Neural crest cell (in vitro differentiated cells): Measurements from ENCODE around the gene LRMDA. TPM values are rescaled to one million over a fixed set of nuclear protein-coding genes. Genes with fewer than 3 reads are reported as not detected.

Experiments
- DNase-seq: peaks from one replicate; pipeline ENCODE4 v3.0.0; 2021; ENCODE audit warnings: low read depth, mixed read lengths, low spot score
- H3K27ac Mint-ChIP-seq: one replicate; pipeline ENCODE4 v1.8.0; 2021; ENCODE audit warnings: mild to moderate bottlenecking, mixed read lengths; ENCODE audit not compliant: unreplicated experiment
- H3K27me3 Mint-ChIP-seq: 2 replicates; pipeline ENCODE4 v1.8.0; 2021; ENCODE audit warnings: low read depth, mild to moderate bottlenecking, mixed read lengths
- H3K36me3 Mint-ChIP-seq: 2 replicates; pipeline ENCODE4 v1.8.0; 2021; ENCODE audit warnings: low read depth, mild to moderate bottlenecking, mixed read lengths
- H3K4me1 Mint-ChIP-seq: 2 replicates; pipeline ENCODE4 v1.8.0; 2021; ENCODE audit warnings: mixed read lengths
- H3K4me3 Mint-ChIP-seq: one replicate; pipeline ENCODE4 v1.8.0; 2021; ENCODE audit warnings: mild to moderate bottlenecking, mixed read lengths
- H3K9me3 Mint-ChIP-seq: 2 replicates; pipeline ENCODE4 v1.8.0; 2021; ENCODE audit warnings: mixed read lengths
- CTCF ChIP-seq: fragments of 200-600 bp; sonication (generic); conservative IDR thresholded peaks from 2 replicates; pipeline ENCODE4 v1.5.0; 2021; ENCODE audit warnings: antibody characterized with exemption, mild to moderate bottlenecking
- total RNA-seq: library from RNA; stranded (reverse); gene quantifications from 2 replicates; pipeline ENCODE4 v1.2.1, GENCODE V29; 2021

Gene LRMDA
- total RNA-seq, 1 donor from 2014 or later, result 3.1 TPM

- DNase-seq, result no peak
- Mint-ChIP-seq H3K9me3 (no peaks in the 10 kb centered on the region), H3K36me3 (no peaks in the 10 kb centered on the region), H3K4me1 (peaks cover 15% of the 10 kb centered on the region), H3K4me3 (no peak overlapping the region), H3K27me3 (peaks cover 9% of the 10 kb centered on the region), H3K27ac (no peak overlapping the region)
- TF ChIP-seq CTCF, result no peak
These were observed 212.7 kb downstream of the LRMDA start for GRCh38 chr10:75643944-75644692.

GRCh38 chr10:75645704-75646103 lies 214.3 kb downstream of the LRMDA start:
- Mint-ChIP-seq H3K9me3 (peaks cover 2% of the 10 kb centered on the region), H3K4me1 (peaks cover 20% of the 10 kb centered on the region), H3K36me3 (no peaks in the 10 kb centered on the region), H3K27me3 (peaks cover 3% of the 10 kb centered on the region), H3K27ac (peak overlapping the region; percentile 85), H3K4me3 (no peak overlapping the region)
- DNase-seq, result no peak
- no peak for TF ChIP-seq CTCF

- Mint-ChIP-seq H3K27ac (no peak overlapping the region), H3K36me3 (no peaks in the 10 kb centered on the region), H3K9me3 (peaks cover 2% of the 10 kb centered on the region)
These were observed 214.9 kb downstream of the LRMDA start for GRCh38 chr10:75646218-75646915.

GRCh38 chr10:75646916-75647315 lies 215.5 kb downstream of the LRMDA start:
- no peak for TF ChIP-seq CTCF
- Mint-ChIP-seq H3K27ac (no peak overlapping the region), H3K36me3 (no peaks in the 10 kb centered on the region), H3K4me3 (no peak overlapping the region), H3K27me3 (peaks cover 3% of the 10 kb centered on the region), H3K9me3 (peaks cover 2% of the 10 kb centered on the region), H3K4me1 (peaks cover 26% of the 10 kb centered on the region)
- DNase-seq, result no peak

More at GRCh38 chr10:75646218-75646915, 214.9 kb downstream of the LRMDA start:
- TF ChIP-seq CTCF, result no peak
- DNase-seq, result no peak
- Mint-ChIP-seq H3K4me3 (no peak overlapping the region), H3K4me1 (peaks cover 26% of the 10 kb centered on the region), H3K27me3 (peaks cover 3% of the 10 kb centered on the region)

GRCh38 chr10:75647675-75648074 lies 216.3 kb downstream of the LRMDA start:
- no peak overlapping the region for H3K27ac Mint-ChIP-seq
- peaks cover 26% of the 10 kb centered on the region for H3K4me1 Mint-ChIP-seq
- no peak overlapping the region for H3K4me3 Mint-ChIP-seq

More at GRCh38 chr10:75647675-75648074, 216.3 kb downstream of the LRMDA start:
- Mint-ChIP-seq H3K36me3 (no peaks in the 10 kb centered on the region), H3K27me3 (peaks cover 3% of the 10 kb centered on the region), H3K9me3 (peaks cover 2% of the 10 kb centered on the region)
- no peak for DNase-seq
- no peak for TF ChIP-seq CTCF
